Measurements from ENCODE around the gene PRX.

DNA sequence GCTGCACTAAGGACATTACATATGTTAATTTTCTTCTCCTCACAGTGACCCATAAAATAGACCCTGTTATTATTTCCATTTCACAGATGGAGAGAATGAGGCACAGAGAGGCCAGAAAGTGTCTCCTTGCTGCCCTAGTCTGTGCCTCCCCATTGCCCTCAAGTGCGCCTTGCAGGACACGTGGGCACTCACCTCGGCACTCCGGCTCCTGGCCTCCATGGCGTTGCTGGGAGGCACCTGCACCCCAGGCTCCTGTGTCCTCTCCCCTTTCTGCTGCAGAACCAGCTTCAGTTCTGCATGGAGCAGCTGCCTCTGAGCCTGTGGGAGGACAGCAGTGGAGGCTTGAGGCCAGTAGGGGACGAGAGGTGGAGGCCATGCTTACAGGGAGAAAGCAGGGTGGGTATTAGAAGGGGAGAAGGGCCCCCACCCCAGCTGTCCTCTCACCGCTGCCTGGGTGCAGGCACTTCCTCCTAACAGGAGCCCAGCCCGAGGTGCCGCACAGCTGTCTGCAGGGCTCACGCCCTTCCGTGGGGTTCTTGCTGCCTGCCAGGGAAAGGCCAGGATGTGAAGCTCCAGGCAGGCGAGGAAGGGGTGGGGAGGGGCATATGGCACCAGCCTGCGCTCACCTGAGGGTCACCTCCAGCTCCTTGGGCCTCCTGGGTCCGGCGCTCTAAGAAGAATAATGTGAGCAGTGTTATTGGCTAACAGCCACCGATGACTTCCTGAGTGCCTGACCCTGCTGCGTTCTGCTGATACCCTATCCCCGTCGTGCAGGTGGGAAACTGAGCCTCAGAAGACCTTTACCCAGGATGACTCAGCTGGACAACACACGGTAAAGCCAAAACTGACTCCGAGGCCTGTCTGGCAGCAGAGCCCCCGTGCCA lies 5.2 kb downstream of the PRX start:
- no peak for TF ChIP-seq CTCF (IDR thresholded peaks at IDR 0.05; ENCODE audit: low read length)
- TF ChIP-seq EZH2 (IDR thresholded peaks at IDR 0.05; ENCODE audit: borderline replicate concordance, low read length), result no peak

All from OCI-LY1 (cell line).